ENCODE data around the gene CYYR1. TPM values are rescaled to one million over a fixed set of nuclear protein-coding genes. Genes with fewer than 3 reads are reported as not detected.

The CYYR1 gene
- total and polyA plus RNA-seq, 8 donors: 20.4 to 88.0 (median 75.9) TPM

- H3K36me3 ChIP-seq: no peaks in the 10 kb centered on the region
- no peak overlapping the region for H3K27ac ChIP-seq
- intact Hi-C loops (cut with DNase I): no loop called here
- no peak for ATAC-seq
- H3K9me3 ChIP-seq: peaks cover 0 to 9% of the 10 kb centered on the region in 2 donors
- H3K4me3 ChIP-seq: no peak overlapping the region
- no peaks in the 10 kb centered on the region for H3K27me3 ChIP-seq
- TF ChIP-seq CTCF (IDR thresholded peaks at IDR 0.05): no peak
- H3K4me1 ChIP-seq: no peaks in the 10 kb centered on the region
- DNase-seq: no peak
These were observed 77.7 kb downstream of the CYYR1 start for GRCh38 chr21:26495283-26495849.

GRCh38 chr21:26491663-26492062 lies 81.4 kb downstream of the CYYR1 start:
- no peaks in the 10 kb centered on the region for H3K36me3 ChIP-seq
- intact Hi-C loops (cut with DNase I): no loop called here
- H3K9me3 ChIP-seq: no peaks in the 10 kb centered on the region
- no peak overlapping the region for H3K27ac ChIP-seq
- DNase-seq: no peak
- no peaks in the 10 kb centered on the region for H3K27me3 ChIP-seq
- no peak overlapping the region for H3K4me3 ChIP-seq
- H3K4me1 ChIP-seq: no peaks in the 10 kb centered on the region
- no peak for TF ChIP-seq CTCF (IDR thresholded peaks at IDR 0.05)
- ATAC-seq: no peak

- Histone ChIP-seq H3K4me1 (no peaks in the 10 kb centered on the region), H3K36me3 (no peaks in the 10 kb centered on the region), H3K27ac (no peak overlapping the region), H3K9me3 (no peaks in the 10 kb centered on the region), H3K4me3 (no peak overlapping the region), H3K27me3 (no peaks in the 10 kb centered on the region)
- DNase-seq (no peak), ATAC-seq (no peak)
- TF ChIP-seq CTCF (IDR thresholded peaks at IDR 0.05): no peak
- intact Hi-C loops (cut with DNase I): no loop called here
These were observed 82.3 kb downstream of the CYYR1 start for GRCh38 chr21:26490771-26491170.

GRCh38 chr21:26489781-26490180 lies 83.3 kb downstream of the CYYR1 start:
- TF ChIP-seq CTCF (IDR thresholded peaks at IDR 0.05): no peak
- intact Hi-C loops (cut with DNase I): no loop called here
- H3K4me3 ChIP-seq: no peak overlapping the region
- H3K27me3 ChIP-seq: no peaks in the 10 kb centered on the region
- no peak for ATAC-seq
- H3K9me3 ChIP-seq: no peaks in the 10 kb centered on the region
- H3K27ac ChIP-seq: no peak overlapping the region
- H3K4me1 ChIP-seq: no peaks in the 10 kb centered on the region
- no peak for DNase-seq
- H3K36me3 ChIP-seq: no peaks in the 10 kb centered on the region

GRCh38 chr21:26487981-26488480 lies 85.1 kb downstream of the CYYR1 start:
- no peaks in the 10 kb centered on the region for H3K4me1 ChIP-seq
- intact Hi-C loops (cut with DNase I): no loop called here

More at GRCh38 chr21:26487981-26488480, 85.1 kb downstream of the CYYR1 start:
- Histone ChIP-seq H3K4me3 (no peak overlapping the region), H3K27ac (no peak overlapping the region), H3K36me3 (no peaks in the 10 kb centered on the region), H3K27me3 (no peaks in the 10 kb centered on the region), H3K9me3 (no peaks in the 10 kb centered on the region)
- ATAC-seq: no peak
- no peak for TF ChIP-seq CTCF (IDR thresholded peaks at IDR 0.05)
- DNase-seq: no peak
